Neural progenitor cell (in vitro differentiated cells): ENCODE data around the gene POP4. TPM values are rescaled to one million over a fixed set of nuclear protein-coding genes. Genes with fewer than 3 reads are reported as not detected.
A peak's percentile ranks its signal among the peaks of the same experiment; 100 is the strongest.

Experiments
- DNase-seq: peaks from one replicate; pipeline ENCODE4 v3.0.0-alpha.2; 2016; ENCODE audit warnings: low spot score
- H2AFZ ChIP-seq: fragments of 200-600 bp; sonication (generic); replicated peaks from 2 replicates; pipeline ENCODE4 v1.6.1; 2016; ENCODE audit warnings: antibody characterized with exemption
- H3F3A ChIP-seq: fragments of 200-600 bp; sonication (generic); 2 replicates; pipeline ENCODE4 v1.6.1; 2016; ENCODE audit warnings: antibody characterized with exemption, low read depth
- H3K27ac ChIP-seq: fragments of 200-600 bp; sonication (generic); 2 replicates; pipeline ENCODE4 v1.5.1; 2016; ENCODE audit warnings: mild to moderate bottlenecking
- H3K27me3 ChIP-seq: fragments of 200-600 bp; sonication (generic); 2 replicates; pipeline ENCODE4 v1.6.1; 2016; ENCODE audit warnings: mild to moderate bottlenecking, moderate library complexity
- H3K36me3 ChIP-seq: fragments of 200-600 bp; sonication (generic); 2 replicates; pipeline ENCODE4 v1.5.1; 2016
- H3K4me1 ChIP-seq: fragments of 200-600 bp; sonication (generic); 2 replicates; pipeline ENCODE4 v1.6.1; 2016; ENCODE audit warnings: mixed run types
- H3K4me2 ChIP-seq: fragments of 200-600 bp; sonication (generic); 2 replicates; pipeline ENCODE4 v1.6.1; 2016
- H3K4me3 ChIP-seq: fragments of 200-600 bp; sonication (generic); 2 replicates; pipeline ENCODE4 v1.5.1; 2016
- H3K79me2 ChIP-seq: fragments of 200-600 bp; sonication (generic); 2 replicates; pipeline ENCODE4 v1.6.1; 2016; ENCODE audit warnings: low read depth
- H3K9ac ChIP-seq: fragments of 200-600 bp; sonication (generic); 2 replicates; pipeline ENCODE4 v1.6.1; 2016
- H3K9me3 ChIP-seq: fragments of 200-600 bp; sonication (generic); 2 replicates; pipeline ENCODE4 v1.5.1; 2016; ENCODE audit warnings: low read depth
- H4K20me1 ChIP-seq: fragments of 200-600 bp; sonication (generic); 2 replicates; pipeline ENCODE4 v1.6.1; 2016; ENCODE audit warnings: low read depth
- H3K27ac Mint-ChIP-seq: 3 replicates; pipeline ENCODE4 v1.8.0; 2021; ENCODE audit warnings: mixed read lengths
- H3K27me3 Mint-ChIP-seq: 2 replicates; pipeline ENCODE4 v1.8.0; 2022; ENCODE audit warnings: low read depth, mild to moderate bottlenecking, inconsistent platforms, moderate library complexity, mixed read lengths; ENCODE audit not compliant: insufficient read depth
- H3K36me3 Mint-ChIP-seq: 3 replicates; pipeline ENCODE4 v1.8.0; 2021; ENCODE audit warnings: mixed read lengths
- H3K4me1 Mint-ChIP-seq: 3 replicates; pipeline ENCODE4 v1.8.0; 2021; ENCODE audit warnings: mixed read lengths
- H3K4me3 Mint-ChIP-seq: 3 replicates; pipeline ENCODE4 v1.8.0; 2021; ENCODE audit warnings: mild to moderate bottlenecking, moderate library complexity, mixed read lengths
- H3K9me3 Mint-ChIP-seq: 3 replicates; pipeline ENCODE4 v1.8.0; 2020; ENCODE audit warnings: mixed read lengths
- EZH2 ChIP-seq: fragments of 200-600 bp; sonication (generic); IDR thresholded peaks from 2 replicates; pipeline ENCODE4 v1.6.1; 2017; ENCODE audit warnings: antibody characterized with exemption, mild to moderate bottlenecking, moderate library complexity
- EZH2phosphoT487 ChIP-seq: fragments of 200-600 bp; sonication (generic); IDR thresholded peaks from 2 replicates; pipeline ENCODE4 v1.6.1; 2017; ENCODE audit warnings: antibody characterized with exemption
- total RNA-seq: library from RNA; depleted of rRNA; stranded (reverse); fragments of >200 nt; gene quantifications from 2 replicates; pipeline ENCODE4 v1.2.3, GENCODE V29; 2015; ENCODE audit warnings: low replicate concordance
- TF ChIP-seq, protein P1 (sequence below): fragments of 200-600 bp; sonication (generic); IDR thresholded peaks from 2 replicates; pipeline ENCODE4 v1.5.1; 2017; ENCODE audit warnings: antibody characterized with exemption, mild to moderate bottlenecking

The POP4 gene
- total RNA-seq, 1 donor from 2014 or later: 77.8 TPM

DNA sequence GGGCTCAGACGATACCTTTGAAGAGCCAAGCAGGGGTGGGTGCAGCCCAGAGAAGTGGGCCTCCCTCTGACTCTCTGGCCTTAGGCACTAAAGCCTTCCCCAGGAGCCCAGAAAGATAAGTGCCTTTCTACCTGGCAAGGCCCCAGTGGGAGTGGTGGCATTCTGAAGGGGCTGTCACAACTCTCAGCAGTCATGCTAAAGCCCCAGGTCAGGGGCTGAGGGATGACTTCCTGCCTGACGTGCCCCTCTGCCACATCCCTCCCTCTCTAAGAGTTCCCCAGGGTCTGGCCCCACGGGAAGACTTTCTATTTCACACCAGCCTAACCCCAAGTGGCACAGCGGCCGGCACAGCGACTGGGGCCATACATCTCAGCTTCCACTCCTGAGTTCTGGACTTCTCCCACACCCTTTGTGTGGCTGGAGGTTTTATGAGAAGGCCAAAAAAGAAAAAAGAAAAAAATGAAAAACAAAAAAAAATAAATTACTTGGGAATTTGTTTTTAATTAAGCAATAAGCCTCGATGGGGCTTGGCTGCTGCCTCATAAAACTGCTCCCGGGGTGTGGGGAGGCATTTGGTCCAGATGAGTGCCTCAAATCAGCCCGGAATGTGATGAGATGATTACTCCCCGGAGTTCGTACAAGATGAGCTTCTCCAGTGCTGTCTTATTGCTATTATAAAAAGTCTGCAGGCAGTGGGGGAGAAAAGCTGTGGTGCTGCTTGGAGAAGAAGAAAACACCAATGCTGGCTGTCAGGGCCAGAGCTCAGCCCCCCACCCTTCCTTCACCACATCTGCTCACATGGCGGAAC is 30.7 kb downstream of the POP4 start:
- H3K4me1 Mint-ChIP-seq: no peaks in the 10 kb centered on the region
- Histone ChIP-seq H4K20me1 (no peaks in the 10 kb centered on the region), H3K27me3 (no peaks in the 10 kb centered on the region), H3K4me3 (no peak overlapping the region), H3K4me2 (no peak overlapping the region), H3K4me1 (no peaks in the 10 kb centered on the region), H3K9me3 (no peaks in the 10 kb centered on the region), H2AFZ (no peak overlapping the region), H3K9ac (no peak overlapping the region), H3K27ac (no peak overlapping the region), H3K79me2 (no peaks in the 10 kb centered on the region), H3K36me3 (no peaks in the 10 kb centered on the region), H3F3A (no peaks in the 10 kb centered on the region)
- H3K9me3 Mint-ChIP-seq: no peaks in the 10 kb centered on the region
- H3K36me3 Mint-ChIP-seq: no peaks in the 10 kb centered on the region
- no peak overlapping the region for H3K27ac Mint-ChIP-seq
- peaks cover 9% of the 10 kb centered on the region for H3K27me3 Mint-ChIP-seq
- DNase-seq: no peak
- no peak for TF ChIP-seq EZH2phosphoT487
- TF ChIP-seq, protein P1, sequence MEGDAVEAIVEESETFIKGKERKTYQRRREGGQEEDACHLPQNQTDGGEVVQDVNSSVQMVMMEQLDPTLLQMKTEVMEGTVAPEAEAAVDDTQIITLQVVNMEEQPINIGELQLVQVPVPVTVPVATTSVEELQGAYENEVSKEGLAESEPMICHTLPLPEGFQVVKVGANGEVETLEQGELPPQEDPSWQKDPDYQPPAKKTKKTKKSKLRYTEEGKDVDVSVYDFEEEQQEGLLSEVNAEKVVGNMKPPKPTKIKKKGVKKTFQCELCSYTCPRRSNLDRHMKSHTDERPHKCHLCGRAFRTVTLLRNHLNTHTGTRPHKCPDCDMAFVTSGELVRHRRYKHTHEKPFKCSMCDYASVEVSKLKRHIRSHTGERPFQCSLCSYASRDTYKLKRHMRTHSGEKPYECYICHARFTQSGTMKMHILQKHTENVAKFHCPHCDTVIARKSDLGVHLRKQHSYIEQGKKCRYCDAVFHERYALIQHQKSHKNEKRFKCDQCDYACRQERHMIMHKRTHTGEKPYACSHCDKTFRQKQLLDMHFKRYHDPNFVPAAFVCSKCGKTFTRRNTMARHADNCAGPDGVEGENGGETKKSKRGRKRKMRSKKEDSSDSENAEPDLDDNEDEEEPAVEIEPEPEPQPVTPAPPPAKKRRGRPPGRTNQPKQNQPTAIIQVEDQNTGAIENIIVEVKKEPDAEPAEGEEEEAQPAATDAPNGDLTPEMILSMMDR: no peak
- H3K4me3 Mint-ChIP-seq: no peak overlapping the region

- peaks cover 11% of the 10 kb centered on the region for H3K27me3 Mint-ChIP-seq
- TF ChIP-seq, protein P1: no peak
- TF ChIP-seq EZH2 (no peak), EZH2phosphoT487 (no peak)
- Histone ChIP-seq H3K9me3 (no peaks in the 10 kb centered on the region), H3K9ac (no peak overlapping the region), H3K27me3 (no peaks in the 10 kb centered on the region), H3K36me3 (no peaks in the 10 kb centered on the region), H3F3A (no peaks in the 10 kb centered on the region), H3K4me3 (no peak overlapping the region), H3K27ac (no peak overlapping the region), H4K20me1 (no peaks in the 10 kb centered on the region), H3K4me2 (no peak overlapping the region), H3K79me2 (no peaks in the 10 kb centered on the region), H2AFZ (no peak overlapping the region), H3K4me1 (no peaks in the 10 kb centered on the region)
- H3K9me3 Mint-ChIP-seq: no peaks in the 10 kb centered on the region
- H3K4me3 Mint-ChIP-seq: no peak overlapping the region
- no peaks in the 10 kb centered on the region for H3K4me1 Mint-ChIP-seq
- H3K36me3 Mint-ChIP-seq: no peaks in the 10 kb centered on the region
- DNase-seq: no peak
- no peak overlapping the region for H3K27ac Mint-ChIP-seq
Measured at GRCh38 chr19:29639086-29639485, 33.0 kb downstream of the POP4 start.

GRCh38 chr19:29640231-29640630 is 34.1 kb downstream of the POP4 start:
- H3K9me3 ChIP-seq: no peaks in the 10 kb centered on the region
- TF ChIP-seq EZH2 (no peak), EZH2phosphoT487 (no peak)
- TF ChIP-seq, protein P1: no peak
- Mint-ChIP-seq H3K9me3 (no peaks in the 10 kb centered on the region), H3K27me3 (peaks cover 8% of the 10 kb centered on the region), H3K27ac (peak overlapping the region; percentile 21), H3K4me1 (peaks cover under 1% of the 10 kb centered on the region), H3K36me3 (no peaks in the 10 kb centered on the region), H3K4me3 (no peak overlapping the region)
- H3K36me3 ChIP-seq: no peaks in the 10 kb centered on the region
- H2AFZ ChIP-seq: no peak overlapping the region
- no peak overlapping the region for H3K4me2 ChIP-seq
- no peak overlapping the region for H3K27ac ChIP-seq
- no peaks in the 10 kb centered on the region for H3K79me2 ChIP-seq
- H3K9ac ChIP-seq: no peak overlapping the region
- H3F3A ChIP-seq: no peaks in the 10 kb centered on the region
- no peak for DNase-seq
- H3K4me3 ChIP-seq: no peak overlapping the region
- H3K4me1 ChIP-seq: no peaks in the 10 kb centered on the region
- no peaks in the 10 kb centered on the region for H3K27me3 ChIP-seq
- H4K20me1 ChIP-seq: no peaks in the 10 kb centered on the region
